ENCODE data around the gene BMAL2.
A peak's percentile ranks its signal among the peaks of the same experiment; 100 is the strongest.

Gene BMAL2, protein sequence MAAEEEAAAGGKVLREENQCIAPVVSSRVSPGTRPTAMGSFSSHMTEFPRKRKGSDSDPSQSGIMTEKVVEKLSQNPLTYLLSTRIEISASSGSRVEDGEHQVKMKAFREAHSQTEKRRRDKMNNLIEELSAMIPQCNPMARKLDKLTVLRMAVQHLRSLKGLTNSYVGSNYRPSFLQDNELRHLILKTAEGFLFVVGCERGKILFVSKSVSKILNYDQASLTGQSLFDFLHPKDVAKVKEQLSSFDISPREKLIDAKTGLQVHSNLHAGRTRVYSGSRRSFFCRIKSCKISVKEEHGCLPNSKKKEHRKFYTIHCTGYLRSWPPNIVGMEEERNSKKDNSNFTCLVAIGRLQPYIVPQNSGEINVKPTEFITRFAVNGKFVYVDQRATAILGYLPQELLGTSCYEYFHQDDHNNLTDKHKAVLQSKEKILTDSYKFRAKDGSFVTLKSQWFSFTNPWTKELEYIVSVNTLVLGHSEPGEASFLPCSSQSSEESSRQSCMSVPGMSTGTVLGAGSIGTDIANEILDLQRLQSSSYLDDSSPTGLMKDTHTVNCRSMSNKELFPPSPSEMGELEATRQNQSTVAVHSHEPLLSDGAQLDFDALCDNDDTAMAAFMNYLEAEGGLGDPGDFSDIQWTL

DNA sequence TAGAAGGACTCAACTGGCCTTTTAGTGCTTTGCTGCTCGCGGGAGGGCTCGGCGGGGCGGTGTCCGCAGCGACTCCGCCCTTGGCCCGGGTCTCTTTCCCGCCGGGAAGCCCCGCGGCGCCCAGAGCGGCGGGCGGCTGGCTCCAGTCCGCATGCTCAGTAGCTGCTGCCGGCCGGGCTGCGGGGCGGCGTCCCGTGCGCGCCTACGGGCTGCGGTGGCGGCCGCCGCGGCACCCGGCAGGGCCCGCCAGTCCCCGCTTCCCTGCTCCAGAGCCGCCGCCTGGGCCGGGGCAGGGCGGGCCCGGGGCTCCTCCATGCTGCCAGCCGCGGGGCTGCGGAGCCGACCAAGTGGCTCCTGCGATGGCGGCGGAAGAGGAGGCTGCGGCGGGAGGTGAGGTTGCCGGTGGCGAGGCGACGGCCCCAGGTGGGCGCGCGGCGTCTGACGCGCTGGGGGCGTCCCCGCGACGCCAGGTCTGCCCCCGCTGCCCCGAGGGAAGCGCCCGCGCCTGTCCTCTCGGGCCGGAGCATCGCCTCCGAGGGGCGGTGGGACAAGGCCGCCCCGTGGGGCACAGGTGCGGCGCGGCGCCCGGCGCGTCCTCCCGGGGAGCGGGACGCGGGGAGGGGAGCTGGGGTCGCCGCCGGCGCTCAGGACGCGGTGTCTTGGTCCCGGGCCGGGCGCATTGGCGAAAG lies at the start of gene BMAL2:
Gene BMAL2, plus strand, starts transcription at position 123 of the 689 bp plus-strand sequence. Its CDS starts 237 bp downstream, at position 360.
- DNase-seq (ENCODE audit: low spot score), result peak; percentile 52

DNA sequence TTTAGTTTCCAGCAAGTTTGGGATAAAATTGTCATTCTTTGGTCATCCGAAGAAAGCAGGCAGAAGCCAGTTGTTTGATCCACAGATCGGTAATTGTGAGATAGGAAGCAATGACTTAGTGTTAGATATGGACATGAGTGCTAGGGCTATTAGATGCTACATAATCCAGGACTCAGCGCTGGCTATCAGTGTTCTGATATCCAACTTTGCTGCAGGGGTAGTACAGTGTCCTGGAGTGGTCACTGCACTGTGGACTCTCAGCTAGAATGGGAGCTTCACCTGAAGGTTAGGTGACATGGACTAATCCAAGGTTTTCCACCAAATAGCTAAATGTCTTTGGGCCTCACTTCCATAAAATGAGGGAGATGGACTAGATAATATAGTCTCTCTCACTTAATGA lies 48.6 kb upstream of the BMAL2 start:
- DNase-seq (ENCODE audit: low spot score), result no peak

GRCh38 chr12:27284751-27285150 lies 47.9 kb upstream of the BMAL2 start:
- DNase-seq (ENCODE audit: low spot score), result peak; percentile 65

DNA sequence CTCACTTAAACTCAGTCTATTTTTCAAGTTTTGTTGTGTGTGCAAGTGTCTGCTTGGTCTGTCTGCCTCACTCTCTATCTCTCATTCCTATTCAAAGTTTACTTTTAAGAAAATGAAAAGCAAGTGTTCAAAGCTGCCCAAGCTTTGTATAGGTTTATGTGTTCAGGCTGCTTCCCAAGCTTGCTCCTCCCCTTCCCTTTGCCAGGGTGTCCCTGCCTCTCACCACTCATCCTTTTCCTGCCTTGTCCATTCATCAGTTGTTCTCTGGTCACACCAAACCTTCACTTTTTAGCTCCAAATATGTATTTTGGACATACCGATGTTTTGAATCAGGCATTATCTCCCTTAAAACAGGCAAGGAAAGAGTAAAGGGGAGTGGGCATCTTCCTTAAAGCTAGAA lies 47.2 kb upstream of the BMAL2 start:
- DNase-seq (ENCODE audit: low spot score), result peak; percentile 28

- no peak for DNase-seq (ENCODE audit: low spot score)
Observed at GRCh38 chr12:27289414-27289813, 43.2 kb upstream of the BMAL2 start.

DNA sequence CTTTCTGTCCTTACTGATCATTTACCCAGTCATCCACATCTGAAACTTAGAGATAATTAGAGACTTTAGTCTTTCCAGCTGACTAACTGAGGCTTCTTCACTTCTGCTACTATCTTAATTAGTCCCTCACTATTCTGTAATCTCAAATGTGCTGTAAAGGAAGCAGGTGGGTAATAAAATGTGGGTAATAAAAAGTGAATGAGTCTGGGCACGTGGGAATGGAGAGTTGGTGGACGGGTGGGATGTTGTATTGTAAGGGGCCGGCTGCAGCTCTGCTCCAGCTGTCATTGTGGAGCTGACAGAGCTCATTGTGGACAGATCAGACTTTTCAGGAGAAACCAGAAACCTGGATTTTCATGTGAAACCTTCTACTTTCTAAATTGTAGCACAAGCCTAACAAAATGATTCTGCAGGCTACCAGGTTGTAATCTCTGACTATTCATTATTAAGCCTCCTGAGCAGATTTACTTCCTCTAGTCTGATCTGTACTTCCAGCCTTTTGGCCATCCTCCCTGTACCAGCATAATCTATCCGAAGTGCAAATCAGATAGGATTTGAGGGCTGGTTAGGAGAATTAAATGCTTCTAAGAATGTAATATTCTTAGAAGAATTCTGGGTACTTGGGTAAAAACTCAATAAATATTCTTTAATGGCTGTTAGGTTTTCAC lies 42.0 kb upstream of the BMAL2 start:
- DNase-seq (ENCODE audit: low spot score), result no peak

GRCh38 chr12:27291862-27292261 lies 40.8 kb upstream of the BMAL2 start:
- DNase-seq (ENCODE audit: low spot score), result no peak

GRCh38 chr12:27292718-27293117 lies 39.9 kb upstream of the BMAL2 start:
- no peak for DNase-seq (ENCODE audit: low spot score)

DNA sequence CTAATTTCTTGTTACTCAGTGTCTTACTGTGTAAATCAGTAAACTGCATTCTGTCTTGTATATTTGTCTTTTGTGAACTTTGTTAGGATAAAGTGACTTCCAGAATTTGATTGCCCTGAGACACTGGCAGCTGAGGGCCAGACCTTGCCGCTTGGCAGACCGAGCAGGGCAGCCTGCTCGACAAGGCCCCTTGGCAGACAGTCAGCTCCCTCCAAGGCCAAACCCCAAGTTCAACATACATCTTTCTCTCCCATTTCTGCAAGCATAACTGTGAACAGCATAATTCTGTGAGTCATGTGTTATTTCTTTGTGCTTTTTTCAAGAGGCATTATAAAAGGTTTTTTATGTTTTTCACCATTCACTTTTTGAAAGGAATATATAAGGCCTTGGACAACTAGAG lies 39.2 kb upstream of the BMAL2 start:
- DNase-seq (ENCODE audit: low spot score), result no peak

- DNase-seq (ENCODE audit: low spot score), result no peak
Observed at GRCh38 chr12:27296674-27297073, 36.0 kb upstream of the BMAL2 start.

- peak; percentile 17 for DNase-seq (ENCODE audit: low spot score)
Observed at GRCh38 chr12:27297566-27297965, 35.1 kb upstream of the BMAL2 start.

- DNase-seq (ENCODE audit: low spot score), result no peak
Observed at GRCh38 chr12:27299102-27299501, 33.5 kb upstream of the BMAL2 start.

GRCh38 chr12:27300226-27300625 lies 32.4 kb upstream of the BMAL2 start:
- DNase-seq (ENCODE audit: low spot score), result no peak

DNA sequence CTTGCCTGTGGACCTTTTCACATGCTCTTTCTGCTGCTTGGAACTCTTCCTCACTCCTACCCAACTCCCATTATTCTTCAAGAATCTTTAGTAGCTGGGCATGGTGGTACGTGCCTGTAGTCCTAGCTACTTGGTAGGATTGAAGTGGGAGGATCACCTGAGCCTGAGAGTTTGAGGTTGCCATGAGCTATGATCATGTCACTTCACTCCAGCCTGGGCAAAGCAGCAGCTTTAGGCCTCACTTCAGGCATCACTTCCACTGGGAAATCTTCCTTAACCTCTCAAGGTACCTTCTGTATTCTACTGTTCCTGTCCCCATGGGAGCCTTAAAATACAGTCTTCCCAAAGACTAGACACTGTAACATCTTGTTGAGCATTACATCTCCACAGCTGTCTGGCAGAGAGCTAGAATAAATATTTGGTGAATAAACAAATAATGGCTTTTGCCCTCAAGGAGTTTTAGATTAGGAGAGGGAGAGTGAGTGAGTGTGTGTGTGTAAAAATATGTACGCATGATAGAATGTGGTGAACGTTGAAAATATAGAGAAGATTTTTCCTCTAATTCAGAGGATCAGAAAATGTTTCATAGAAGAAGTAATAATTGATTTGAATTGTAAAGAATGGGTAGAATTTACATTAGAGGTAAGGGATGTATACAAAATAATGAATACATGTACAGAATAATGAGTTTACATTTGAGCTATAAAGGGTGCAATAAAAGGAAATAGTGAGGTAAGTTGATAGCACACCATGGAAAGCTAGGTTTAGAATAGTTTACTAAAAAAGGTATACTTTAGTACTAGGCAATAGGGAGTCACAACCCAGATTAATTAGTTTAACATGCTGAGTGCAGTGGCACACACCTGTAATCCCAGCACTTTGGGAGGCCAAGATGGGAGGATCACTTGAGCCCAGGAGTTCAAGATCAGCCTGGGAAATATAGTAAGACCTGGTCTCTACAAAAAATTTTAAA lies 29.2 kb upstream of the BMAL2 start:
- DNase-seq (ENCODE audit: low spot score), result no peak

DNA sequence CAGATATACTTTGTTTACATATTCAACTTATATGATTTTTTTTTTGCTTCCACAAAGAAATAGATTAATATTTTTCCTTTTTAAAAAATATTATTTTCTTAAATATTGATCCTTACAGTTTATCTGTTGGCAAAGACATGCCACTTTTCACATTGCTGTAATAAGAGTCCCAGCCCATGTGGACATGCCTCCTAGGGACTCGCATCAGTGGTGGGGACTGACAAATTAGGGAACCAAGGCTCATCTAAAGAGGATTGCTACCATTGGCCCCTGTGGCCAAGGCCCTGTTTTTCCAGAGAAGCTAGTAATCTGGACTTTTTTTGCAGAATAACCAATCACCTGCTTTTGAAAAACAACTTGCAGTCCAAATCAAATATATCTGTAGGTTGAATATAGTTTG lies 27.8 kb upstream of the BMAL2 start:
- DNase-seq (ENCODE audit: low spot score), result no peak

DNA sequence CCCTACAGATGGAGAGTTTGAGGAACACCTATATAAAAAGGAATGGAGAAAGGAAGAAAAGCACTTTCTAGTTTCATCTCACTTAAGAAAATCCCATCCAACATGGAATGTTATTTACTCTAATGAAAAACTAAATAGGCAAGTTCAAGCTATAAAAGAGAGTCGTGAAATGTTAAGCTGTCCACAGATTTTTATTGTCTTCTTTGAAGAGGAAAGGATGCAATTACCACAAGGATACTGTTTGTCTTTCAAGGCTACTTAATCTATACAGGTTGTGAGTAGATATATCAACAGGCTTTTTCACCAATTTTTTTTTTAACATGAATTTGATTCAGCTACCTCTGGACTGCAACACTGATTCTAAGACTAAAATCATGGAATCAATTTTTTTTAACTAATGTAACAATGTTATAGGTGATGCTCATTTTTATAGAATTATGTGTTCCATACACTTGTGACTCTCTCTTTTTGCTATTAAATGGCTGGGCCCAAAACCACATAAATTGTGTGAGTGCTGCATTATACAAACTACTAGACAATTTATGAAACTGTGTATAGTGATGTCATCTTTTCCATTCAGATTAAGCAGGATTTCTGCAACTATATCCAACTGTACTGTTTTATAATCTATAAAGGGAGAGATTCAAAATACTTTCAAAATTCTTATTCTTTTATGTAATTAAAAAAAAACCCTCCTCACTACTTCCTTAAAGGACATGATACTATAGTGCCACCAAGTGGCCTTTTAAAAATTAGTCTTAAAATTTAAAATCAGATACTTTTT lies 26.8 kb upstream of the BMAL2 start:
- peak; percentile 15 for DNase-seq (ENCODE audit: low spot score)

DNA sequence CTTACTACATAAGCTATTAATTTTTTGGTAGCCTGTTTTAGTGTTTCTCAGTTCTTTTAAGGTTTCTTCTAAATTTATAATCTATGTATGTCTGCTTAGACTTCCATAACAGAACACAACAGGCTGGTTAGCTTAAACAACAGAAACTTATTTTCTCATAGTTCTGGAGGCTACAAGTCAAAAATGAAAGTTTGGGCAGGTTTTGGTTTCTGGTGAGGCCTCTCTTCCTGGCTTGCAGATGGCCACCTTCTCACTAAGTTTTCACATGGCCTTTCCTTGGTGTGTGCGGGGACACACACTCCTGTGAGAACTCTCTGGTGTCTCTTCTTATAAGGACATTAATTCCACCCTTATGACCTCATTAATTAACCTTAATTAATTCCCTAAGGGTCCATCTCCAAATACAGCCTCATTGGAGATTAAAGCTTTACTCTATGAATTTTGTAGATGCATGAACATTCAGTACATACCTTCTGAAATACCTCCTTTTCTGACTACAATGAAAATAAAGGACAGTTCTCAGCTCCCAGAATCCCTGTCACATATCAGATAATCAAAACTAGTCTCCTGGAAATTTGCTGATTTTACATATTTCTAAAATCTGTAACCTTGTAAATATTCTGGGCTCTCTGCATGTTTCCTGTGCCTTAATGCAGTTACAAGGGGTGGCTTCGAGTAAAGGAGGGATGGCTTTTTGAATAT lies 23.2 kb upstream of the BMAL2 start:
- DNase-seq (ENCODE audit: low spot score), result no peak

GRCh38 chr12:27309995-27310315 lies 22.7 kb upstream of the BMAL2 start:
- DNase-seq (ENCODE audit: low spot score), result no peak

- DNase-seq (ENCODE audit: low spot score), result no peak
Observed at GRCh38 chr12:27316947-27317346, 15.7 kb upstream of the BMAL2 start.

DNA sequence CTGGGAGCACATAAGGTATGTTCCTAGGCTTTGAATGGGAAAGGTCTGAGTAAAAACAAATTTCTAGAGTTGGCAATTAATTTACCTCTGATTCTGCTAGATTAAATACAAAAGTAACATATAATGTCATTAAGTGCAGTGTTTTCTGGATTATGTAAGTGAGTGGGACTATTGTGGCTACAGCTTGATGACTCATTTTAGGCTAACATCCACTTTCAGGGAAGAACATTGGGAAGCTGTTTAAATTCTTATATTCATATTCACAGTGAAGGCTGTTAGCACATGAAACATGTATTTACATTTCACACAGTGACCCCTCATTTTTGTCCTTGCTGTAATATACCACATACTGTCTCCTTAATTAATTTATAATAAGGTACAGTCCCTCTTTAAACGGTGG lies 13.2 kb upstream of the BMAL2 start:
- DNase-seq (ENCODE audit: low spot score), result peak; percentile 29
